ENCODE data around the gene ZNF554. TPM values are rescaled to one million over a fixed set of nuclear protein-coding genes. Genes with fewer than 3 reads are reported as not detected.

Gene ZNF554
- total RNA-seq, 1 donor from 2014 or later: 8.6 TPM

GRCh38 chr19:2793126-2793525 is 26.5 kb upstream of the ZNF554 start:
- Mint-ChIP-seq H3K4me1 (peaks cover 3% of the 10 kb centered on the region), H3K9me3 (no peaks in the 10 kb centered on the region), H3K36me3 (ENCODE audit: low read depth) (peaks cover 6% of the 10 kb centered on the region), H3K27me3 (ENCODE audit: low read depth) (no peaks in the 10 kb centered on the region), H3K27ac (ENCODE audit: unreplicated experiment) (no peak overlapping the region), H3K4me3 (no peak overlapping the region)
- no peak for DNase-seq (ENCODE audit: low read depth, low spot score)
- no peak for TF ChIP-seq CTCF (conservative IDR thresholded peaks at IDR 0.05)

GRCh38 chr19:2793577-2793976 is 26.1 kb upstream of the ZNF554 start:
- no peaks in the 10 kb centered on the region for H3K9me3 Mint-ChIP-seq
- H3K36me3 Mint-ChIP-seq (ENCODE audit: low read depth): peaks cover 6% of the 10 kb centered on the region
- DNase-seq (ENCODE audit: low read depth, low spot score): no peak
- no peaks in the 10 kb centered on the region for H3K27me3 Mint-ChIP-seq (ENCODE audit: low read depth)
- H3K4me3 Mint-ChIP-seq: no peak overlapping the region
- no peak for TF ChIP-seq CTCF (conservative IDR thresholded peaks at IDR 0.05)
- H3K4me1 Mint-ChIP-seq: no peaks in the 10 kb centered on the region
- H3K27ac Mint-ChIP-seq (ENCODE audit: unreplicated experiment): no peak overlapping the region

GRCh38 chr19:2795827-2796658 is 23.6 kb upstream of the ZNF554 start:
- Mint-ChIP-seq H3K27me3 (ENCODE audit: low read depth) (no peaks in the 10 kb centered on the region), H3K4me1 (no peaks in the 10 kb centered on the region), H3K9me3 (no peaks in the 10 kb centered on the region), H3K36me3 (ENCODE audit: low read depth) (peaks cover 7% of the 10 kb centered on the region), H3K27ac (ENCODE audit: unreplicated experiment) (no peak overlapping the region), H3K4me3 (no peak overlapping the region)
- TF ChIP-seq CTCF (conservative IDR thresholded peaks at IDR 0.05): no peak
- no peak for DNase-seq (ENCODE audit: low read depth, low spot score)

- H3K4me3 Mint-ChIP-seq: no peak overlapping the region
- TF ChIP-seq CTCF (conservative IDR thresholded peaks at IDR 0.05): no peak
- H3K9me3 Mint-ChIP-seq: no peaks in the 10 kb centered on the region
- H3K27me3 Mint-ChIP-seq (ENCODE audit: low read depth): no peaks in the 10 kb centered on the region
- DNase-seq (ENCODE audit: low read depth, low spot score): no peak
- H3K4me1 Mint-ChIP-seq: no peaks in the 10 kb centered on the region
- H3K36me3 Mint-ChIP-seq (ENCODE audit: low read depth): peaks cover 8% of the 10 kb centered on the region
- no peak overlapping the region for H3K27ac Mint-ChIP-seq (ENCODE audit: unreplicated experiment)
Measured at GRCh38 chr19:2796659-2797266, 22.9 kb upstream of the ZNF554 start.

- no peak for DNase-seq (ENCODE audit: low read depth, low spot score)
- no peak for TF ChIP-seq CTCF (conservative IDR thresholded peaks at IDR 0.05)
- H3K9me3 Mint-ChIP-seq: no peaks in the 10 kb centered on the region
- no peaks in the 10 kb centered on the region for H3K27me3 Mint-ChIP-seq (ENCODE audit: low read depth)
- no peak overlapping the region for H3K4me3 Mint-ChIP-seq
- H3K36me3 Mint-ChIP-seq (ENCODE audit: low read depth): peaks cover 8% of the 10 kb centered on the region
- H3K4me1 Mint-ChIP-seq: no peaks in the 10 kb centered on the region
- H3K27ac Mint-ChIP-seq (ENCODE audit: unreplicated experiment): no peak overlapping the region
Measured at GRCh38 chr19:2797280-2797679, 22.4 kb upstream of the ZNF554 start.
